NT2/D1 (cell line): ENCODE data around the gene RWDD3.

ENCODE experiments used
- DNase-seq: peaks from one replicate; pipeline ENCODE4 v3.0.0-alpha.2; 2011; ENCODE audit warnings: low read depth, low spot score
- H3K27me3 ChIP-seq: 2 replicates; pipeline ENCODE4 v1.6.0; 2011; ENCODE audit warnings: mild to moderate bottlenecking; ENCODE audit not compliant: insufficient read length, insufficient read depth
- H3K36me3 ChIP-seq: 2 replicates; pipeline ENCODE4 v1.6.1; 2011; ENCODE audit warnings: mild to moderate bottlenecking, low read length, mixed read lengths; ENCODE audit not compliant: insufficient read depth, insufficient read length
- H3K4me1 ChIP-seq: 2 replicates; pipeline ENCODE4 v1.5.1; 2011; ENCODE audit not compliant: insufficient read depth, insufficient read length
- H3K4me3 ChIP-seq: 2 replicates; pipeline ENCODE4 v1.5.1; 2011; ENCODE audit warnings: low read depth; ENCODE audit not compliant: insufficient read length
- H3K9ac ChIP-seq: 2 replicates; pipeline ENCODE4 v1.6.0; 2011; ENCODE audit warnings: low read depth; ENCODE audit not compliant: insufficient read length
- H3K9me3 ChIP-seq: 2 replicates; pipeline ENCODE4 v1.5.1; 2011; ENCODE audit warnings: mild to moderate bottlenecking, low read length; ENCODE audit not compliant: insufficient read depth
- SUZ12 ChIP-seq: IDR thresholded peaks from 2 replicates; pipeline ENCODE4 v1.6.1; 2011; ENCODE audit not compliant: insufficient read length, insufficient read depth; ENCODE audit errors: extremely low read depth
- YY1 ChIP-seq: IDR thresholded peaks from 2 replicates; pipeline ENCODE4 v1.6.1; 2011; ENCODE audit not compliant: insufficient read length, insufficient read depth
- ZNF274 ChIP-seq: IDR thresholded peaks from 2 replicates; pipeline ENCODE4 v1.6.1; 2011; ENCODE audit warnings: mild to moderate bottlenecking, low read depth, low read length

The RWDD3 gene

GRCh38 chr1:95247607-95248006 is 13.6 kb downstream of the RWDD3 start:
- H3K36me3 ChIP-seq, result peaks cover 47% of the 10 kb centered on the region
- no peak for DNase-seq

GRCh38 chr1:95249916-95250315 is 15.9 kb downstream of the RWDD3 start:
- Histone ChIP-seq H3K27me3 (no peaks in the 10 kb centered on the region), H3K9me3 (no peaks in the 10 kb centered on the region), H3K4me1 (no peaks in the 10 kb centered on the region), H3K36me3 (peaks cover 31% of the 10 kb centered on the region), H3K9ac (no peak overlapping the region), H3K4me3 (no peak overlapping the region)
- DNase-seq, result no peak
- TF ChIP-seq SUZ12 (no peak), ZNF274 (no peak), YY1 (no peak)

More at GRCh38 chr1:95247607-95248006, 13.6 kb downstream of the RWDD3 start:
- no peaks in the 10 kb centered on the region for H3K9me3 ChIP-seq
- H3K27me3 ChIP-seq, result no peaks in the 10 kb centered on the region
- no peak for TF ChIP-seq YY1
- no peak for TF ChIP-seq SUZ12
- no peak for TF ChIP-seq ZNF274
- no peak overlapping the region for H3K4me3 ChIP-seq
- no peak overlapping the region for H3K9ac ChIP-seq
- H3K4me1 ChIP-seq, result no peaks in the 10 kb centered on the region

- Histone ChIP-seq H3K9me3 (no peaks in the 10 kb centered on the region), H3K4me3 (no peak overlapping the region), H3K4me1 (no peaks in the 10 kb centered on the region), H3K27me3 (no peaks in the 10 kb centered on the region), H3K9ac (no peak overlapping the region), H3K36me3 (peaks cover 18% of the 10 kb centered on the region)
- no peak for TF ChIP-seq ZNF274
- TF ChIP-seq SUZ12, result no peak
- no peak for TF ChIP-seq YY1
- no peak for DNase-seq
Measured at GRCh38 chr1:95252422-95252821, 18.4 kb downstream of the RWDD3 start.

GRCh38 chr1:95254959-95255358 is 20.9 kb downstream of the RWDD3 start:
- Histone ChIP-seq H3K4me3 (no peak overlapping the region), H3K36me3 (peaks cover 9% of the 10 kb centered on the region), H3K4me1 (no peaks in the 10 kb centered on the region), H3K9ac (no peak overlapping the region), H3K27me3 (no peaks in the 10 kb centered on the region), H3K9me3 (no peaks in the 10 kb centered on the region)
- TF ChIP-seq YY1 (no peak), ZNF274 (no peak), SUZ12 (no peak)
- no peak for DNase-seq

GRCh38 chr1:95255826-95256225 is 21.8 kb downstream of the RWDD3 start:
- H3K36me3 ChIP-seq, result peaks cover 7% of the 10 kb centered on the region
- no peak overlapping the region for H3K9ac ChIP-seq
- DNase-seq, result no peak
- H3K9me3 ChIP-seq, result no peaks in the 10 kb centered on the region
- H3K4me1 ChIP-seq, result no peaks in the 10 kb centered on the region
- no peaks in the 10 kb centered on the region for H3K27me3 ChIP-seq
- no peak for TF ChIP-seq ZNF274
- no peak for TF ChIP-seq SUZ12
- TF ChIP-seq YY1, result no peak
- no peak overlapping the region for H3K4me3 ChIP-seq

GRCh38 chr1:95257758-95258157 is 23.7 kb downstream of the RWDD3 start:
- Histone ChIP-seq H3K36me3 (no peaks in the 10 kb centered on the region), H3K4me3 (no peak overlapping the region), H3K9me3 (no peaks in the 10 kb centered on the region), H3K27me3 (no peaks in the 10 kb centered on the region), H3K9ac (no peak overlapping the region), H3K4me1 (no peaks in the 10 kb centered on the region)
- no peak for DNase-seq
- TF ChIP-seq SUZ12 (no peak), ZNF274 (no peak), YY1 (no peak)

- Histone ChIP-seq H3K9ac (no peak overlapping the region), H3K27me3 (no peaks in the 10 kb centered on the region), H3K36me3 (no peaks in the 10 kb centered on the region), H3K4me1 (no peaks in the 10 kb centered on the region), H3K4me3 (no peak overlapping the region), H3K9me3 (no peaks in the 10 kb centered on the region)
- TF ChIP-seq YY1 (no peak), ZNF274 (no peak), SUZ12 (no peak)
- DNase-seq, result no peak
Measured at GRCh38 chr1:95259245-95259644, 25.2 kb downstream of the RWDD3 start.
